ENCODE data around the gene UBE3A. TPM values are rescaled to one million over a fixed set of nuclear protein-coding genes. Genes with fewer than 3 reads are reported as not detected.

UBE3A gene
- 152 TPM for total RNA-seq (ENCODE audit: unreplicated experiment)
- long read RNA-seq, full-length matches to known transcripts = 29 of 51 reads
- long read RNA-seq, partial matches to known transcripts = 7 of 51 reads
- long read RNA-seq, other reads (novel, unspliced or antisense) = 15 of 51 reads

DNA sequence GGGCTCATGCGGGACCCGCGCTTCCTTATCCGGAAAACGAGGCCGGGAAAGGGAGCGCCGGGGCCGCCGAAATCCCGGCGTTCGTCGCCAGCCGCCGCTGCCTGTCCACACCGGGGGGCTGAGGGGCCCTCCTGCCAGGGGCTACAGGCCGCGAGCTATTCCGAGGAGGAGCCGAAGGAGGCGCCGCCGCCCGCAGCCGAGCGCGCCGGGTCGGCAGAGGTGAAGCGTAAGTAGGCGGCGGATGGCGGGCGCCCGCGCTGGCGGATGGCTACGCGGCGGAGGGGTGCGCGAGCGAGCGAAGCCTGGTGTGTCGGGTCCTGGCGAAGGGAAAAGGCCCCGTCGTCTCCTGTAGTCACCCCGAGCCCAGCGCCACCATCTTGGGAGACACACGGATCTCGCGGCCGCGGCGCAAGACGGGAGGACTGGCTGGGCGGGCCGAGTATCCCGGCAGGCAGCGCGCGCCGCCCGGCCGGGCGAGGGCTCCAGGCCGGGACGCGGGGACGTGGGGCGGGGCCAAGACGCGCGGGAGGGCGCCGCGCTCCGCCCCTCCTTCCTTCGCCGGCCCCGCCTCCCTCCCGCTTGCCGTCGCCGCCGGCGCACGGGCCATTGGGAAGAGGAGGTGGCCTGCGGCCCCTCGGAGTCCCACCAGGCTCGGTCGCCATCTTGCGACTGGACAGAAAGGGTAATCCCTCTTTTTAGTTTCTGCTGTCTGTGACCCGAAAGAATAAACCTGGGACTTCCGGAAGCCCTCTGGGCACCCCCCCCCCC lies at the start of gene UBE3A:
Gene UBE3A, minus strand, starts transcription at position 424 of the 768 bp plus-strand sequence. CDS start 29,917 bp downstream, outside the sequence.
- H3K27me3 Mint-ChIP-seq (ENCODE audit: unreplicated experiment) = no peaks in the 10 kb centered on the region
- H3K9me3 Mint-ChIP-seq (ENCODE audit: unreplicated experiment) = peaks cover 7% of the 10 kb centered on the region
- H3K36me3 Mint-ChIP-seq (ENCODE audit: unreplicated experiment) = no peaks in the 10 kb centered on the region
- TF ChIP-seq, protein P1, sequence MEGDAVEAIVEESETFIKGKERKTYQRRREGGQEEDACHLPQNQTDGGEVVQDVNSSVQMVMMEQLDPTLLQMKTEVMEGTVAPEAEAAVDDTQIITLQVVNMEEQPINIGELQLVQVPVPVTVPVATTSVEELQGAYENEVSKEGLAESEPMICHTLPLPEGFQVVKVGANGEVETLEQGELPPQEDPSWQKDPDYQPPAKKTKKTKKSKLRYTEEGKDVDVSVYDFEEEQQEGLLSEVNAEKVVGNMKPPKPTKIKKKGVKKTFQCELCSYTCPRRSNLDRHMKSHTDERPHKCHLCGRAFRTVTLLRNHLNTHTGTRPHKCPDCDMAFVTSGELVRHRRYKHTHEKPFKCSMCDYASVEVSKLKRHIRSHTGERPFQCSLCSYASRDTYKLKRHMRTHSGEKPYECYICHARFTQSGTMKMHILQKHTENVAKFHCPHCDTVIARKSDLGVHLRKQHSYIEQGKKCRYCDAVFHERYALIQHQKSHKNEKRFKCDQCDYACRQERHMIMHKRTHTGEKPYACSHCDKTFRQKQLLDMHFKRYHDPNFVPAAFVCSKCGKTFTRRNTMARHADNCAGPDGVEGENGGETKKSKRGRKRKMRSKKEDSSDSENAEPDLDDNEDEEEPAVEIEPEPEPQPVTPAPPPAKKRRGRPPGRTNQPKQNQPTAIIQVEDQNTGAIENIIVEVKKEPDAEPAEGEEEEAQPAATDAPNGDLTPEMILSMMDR (IDR thresholded peaks at IDR 0.05; ENCODE audit: partially characterized antibody, unreplicated experiment) = no peak
- H3K27ac Mint-ChIP-seq (ENCODE audit: unreplicated experiment) = peak within 1 kb of the TSS; percentile 94
- H3K4me1 Mint-ChIP-seq (ENCODE audit: low read depth, unreplicated experiment) = peaks cover 12% of the 10 kb centered on the region
- H3K4me3 Mint-ChIP-seq (ENCODE audit: unreplicated experiment) = peak within 1 kb of the TSS; percentile 96
- peak; percentile 95 for DNase-seq

DNA sequence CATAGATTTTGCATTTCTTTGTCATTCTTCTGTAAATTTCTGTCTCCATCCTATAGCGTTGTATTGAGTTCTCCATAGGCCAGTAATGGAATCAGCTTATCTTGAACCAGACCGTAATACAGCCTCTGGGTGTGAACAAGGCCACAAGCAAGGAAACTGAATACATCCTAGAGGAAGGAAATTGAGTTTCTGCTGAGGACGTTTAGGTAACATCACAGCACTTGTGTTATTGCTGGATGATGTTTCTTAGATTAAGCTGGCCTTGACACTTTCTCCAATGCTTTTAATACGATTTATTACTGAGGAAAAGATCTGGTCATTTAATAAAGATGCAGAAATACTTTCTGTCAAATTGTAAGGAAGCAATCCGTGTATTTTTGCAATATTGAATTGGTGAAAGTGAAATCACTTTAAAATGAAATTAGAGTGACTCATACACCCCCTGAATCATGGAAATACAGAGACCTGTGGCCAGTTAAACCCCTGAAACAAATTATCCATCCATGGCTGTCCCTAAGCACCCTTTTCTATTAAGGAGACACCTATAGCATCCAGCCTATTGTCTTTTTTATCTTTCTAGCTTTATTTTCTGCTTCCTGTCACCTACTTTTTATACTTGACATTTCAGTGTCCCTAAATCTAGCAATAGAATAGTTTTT lies 48.5 kb upstream of the UBE3A start:
- Mint-ChIP-seq H3K27ac (ENCODE audit: unreplicated experiment) (no peak overlapping the region), H3K9me3 (ENCODE audit: unreplicated experiment) (peaks cover 5% of the 10 kb centered on the region), H3K36me3 (ENCODE audit: unreplicated experiment) (no peaks in the 10 kb centered on the region), H3K4me3 (ENCODE audit: unreplicated experiment) (no peak overlapping the region), H3K27me3 (ENCODE audit: unreplicated experiment) (peaks cover 4% of the 10 kb centered on the region), H3K4me1 (ENCODE audit: low read depth, unreplicated experiment) (no peaks in the 10 kb centered on the region)
- TF ChIP-seq, protein P1 (IDR thresholded peaks at IDR 0.05; ENCODE audit: partially characterized antibody, unreplicated experiment) = no peak
- no peak for DNase-seq

DNA sequence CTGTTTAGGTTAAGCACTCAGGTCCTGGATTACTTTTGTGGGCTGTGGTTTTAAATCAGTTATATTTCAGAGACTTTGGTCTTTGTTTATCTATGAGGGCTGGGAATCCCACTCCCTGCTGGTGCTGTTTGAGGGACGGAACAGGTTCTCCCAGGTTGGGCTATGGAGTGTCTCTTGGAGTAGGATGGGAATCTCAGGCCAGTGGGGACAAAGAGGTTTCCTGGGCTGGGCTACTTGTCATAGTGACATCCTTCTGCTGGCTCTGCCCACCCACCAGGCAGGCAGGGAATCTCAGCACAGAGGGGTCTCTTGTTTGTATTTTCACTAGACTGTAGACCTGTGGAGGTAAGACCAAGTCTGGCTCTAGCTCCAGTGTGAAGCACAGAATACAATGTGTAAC lies 47.2 kb upstream of the UBE3A start:
- peaks cover 5% of the 10 kb centered on the region for H3K4me1 Mint-ChIP-seq (ENCODE audit: low read depth, unreplicated experiment)
- H3K36me3 Mint-ChIP-seq (ENCODE audit: unreplicated experiment) = no peaks in the 10 kb centered on the region
- DNase-seq = no peak
- H3K9me3 Mint-ChIP-seq (ENCODE audit: unreplicated experiment) = peaks cover 4% of the 10 kb centered on the region
- peaks cover 4% of the 10 kb centered on the region for H3K27me3 Mint-ChIP-seq (ENCODE audit: unreplicated experiment)
- no peak overlapping the region for H3K4me3 Mint-ChIP-seq (ENCODE audit: unreplicated experiment)
- no peak overlapping the region for H3K27ac Mint-ChIP-seq (ENCODE audit: unreplicated experiment)
- TF ChIP-seq, protein P1 (IDR thresholded peaks at IDR 0.05; ENCODE audit: partially characterized antibody, unreplicated experiment) = no peak

DNA sequence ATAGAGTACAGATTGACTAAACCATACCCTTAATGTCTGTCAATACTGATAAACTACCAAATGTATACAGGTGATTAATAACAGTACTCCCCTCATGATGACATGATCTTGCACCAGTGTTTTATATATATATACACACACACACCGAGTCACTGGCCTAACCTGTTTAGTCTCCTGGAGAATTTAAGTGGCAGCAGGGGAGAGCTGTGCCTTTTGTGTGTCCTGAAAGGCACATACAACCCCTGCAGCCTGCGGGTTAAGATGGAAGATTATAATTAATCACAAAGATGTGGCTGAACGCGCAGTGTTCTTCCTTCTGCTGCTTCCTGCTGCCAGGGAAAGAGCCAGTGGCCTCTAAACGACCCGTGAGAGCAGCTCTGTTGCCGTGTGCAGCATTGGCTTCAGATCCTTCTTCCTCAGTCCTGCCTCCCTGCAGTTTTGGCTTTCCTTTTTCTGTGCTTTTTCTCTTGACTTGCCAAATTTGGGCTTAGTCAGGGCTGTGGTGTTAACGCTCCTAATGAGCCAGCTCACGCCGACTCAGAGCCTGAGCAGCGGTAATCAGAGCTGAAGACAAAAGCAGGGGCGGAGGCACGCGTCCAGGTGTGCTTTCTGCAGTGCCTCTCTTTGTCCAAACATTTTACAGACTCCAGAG lies 42.5 kb upstream of the UBE3A start:
- H3K4me1 Mint-ChIP-seq (ENCODE audit: low read depth, unreplicated experiment) = peaks cover 5% of the 10 kb centered on the region
- peaks cover 4% of the 10 kb centered on the region for H3K27me3 Mint-ChIP-seq (ENCODE audit: unreplicated experiment)
- no peak overlapping the region for H3K27ac Mint-ChIP-seq (ENCODE audit: unreplicated experiment)
- H3K36me3 Mint-ChIP-seq (ENCODE audit: unreplicated experiment) = no peaks in the 10 kb centered on the region
- H3K4me3 Mint-ChIP-seq (ENCODE audit: unreplicated experiment) = peak overlapping the region; percentile 22
- peak; percentile 19 for DNase-seq
- TF ChIP-seq, protein P1 (IDR thresholded peaks at IDR 0.05; ENCODE audit: partially characterized antibody, unreplicated experiment) = no peak
- peaks cover 1% of the 10 kb centered on the region for H3K9me3 Mint-ChIP-seq (ENCODE audit: unreplicated experiment)

All from glutamatergic neuron (in vitro differentiated cells).